Astrocyte (in vitro differentiated cells and primary cell): ENCODE data around the gene ADAMTS8. TPM values are rescaled to one million over a fixed set of nuclear protein-coding genes. Genes with fewer than 3 reads are reported as not detected.

ENCODE experiments used
- DNase-seq: peaks from one replicate; pipeline ENCODE4 v3.0.0-alpha.2; 2010; ENCODE audit warnings: low read depth
- FAIRE-seq: peaks from 2 replicates; lab custom pipeline; 2011; peaks lifted over from hg19 to GRCh38; lab: Jason Lieb, UNC
- H2AFZ ChIP-seq: 2 replicates; pipeline ENCODE4 v1.6.0; 2012; ENCODE audit warnings: low read depth, low read length, inconsistent platforms
- H3K27ac ChIP-seq: 2 replicates; pipeline ENCODE4 v1.5.1; 2011; ENCODE audit warnings: low read depth, low read length, inconsistent platforms
- H3K27me3 ChIP-seq: 2 replicates; pipeline ENCODE4 v1.6.0; 2011; ENCODE audit warnings: low read length, inconsistent platforms; ENCODE audit not compliant: insufficient read depth
- H3K36me3 ChIP-seq: 2 replicates; pipeline ENCODE4 v1.5.1; 2011; ENCODE audit warnings: low read length, inconsistent platforms; ENCODE audit not compliant: insufficient read depth
- H3K4me1 ChIP-seq: 2 replicates; pipeline ENCODE4 v1.5.1; 2011; ENCODE audit warnings: low read length, inconsistent platforms; ENCODE audit not compliant: insufficient read depth
- H3K4me2 ChIP-seq: 2 replicates; pipeline ENCODE4 v1.6.0; 2012; ENCODE audit warnings: low read length, inconsistent platforms
- H3K4me3 ChIP-seq: 2 replicates; pipeline ENCODE4 v1.5.1; 2011; ENCODE audit warnings: low read depth, mild to moderate bottlenecking, low read length, inconsistent platforms; ENCODE audit not compliant: insufficient read depth
- H3K79me2 ChIP-seq: 2 replicates; pipeline ENCODE4 v1.6.0; 2012; ENCODE audit warnings: mild to moderate bottlenecking, low read length, inconsistent platforms; ENCODE audit not compliant: insufficient read depth
- H3K9ac ChIP-seq: 2 replicates; pipeline ENCODE4 v1.6.0; 2012; ENCODE audit warnings: mild to moderate bottlenecking, low read length, inconsistent platforms
- H3K9me3 ChIP-seq: 2 replicates; pipeline ENCODE4 v1.5.1; 2012; ENCODE audit warnings: low read depth, mild to moderate bottlenecking, low read length, inconsistent platforms; ENCODE audit not compliant: insufficient read depth
- H4K20me1 ChIP-seq: 2 replicates; pipeline ENCODE4 v1.6.0; 2012; ENCODE audit warnings: low read length, inconsistent platforms; ENCODE audit not compliant: insufficient read depth
- H3K27ac Mint-ChIP-seq: one replicate; pipeline ENCODE4 v1.8.0; 2021; ENCODE audit warnings: mild to moderate bottlenecking, mixed read lengths; ENCODE audit not compliant: unreplicated experiment
- H3K27me3 Mint-ChIP-seq: one replicate; pipeline ENCODE4 v1.8.0; 2021; ENCODE audit warnings: low read depth, mixed read lengths; ENCODE audit not compliant: unreplicated experiment
- H3K36me3 Mint-ChIP-seq: one replicate; pipeline ENCODE4 v1.8.0; 2021; ENCODE audit warnings: low read depth, mixed read lengths; ENCODE audit not compliant: unreplicated experiment
- H3K4me1 Mint-ChIP-seq: one replicate; pipeline ENCODE4 v1.8.0; 2021; ENCODE audit warnings: low read depth, mixed read lengths; ENCODE audit not compliant: unreplicated experiment
- H3K4me3 Mint-ChIP-seq: one replicate; pipeline ENCODE4 v1.8.0; 2021; ENCODE audit warnings: mild to moderate bottlenecking, moderate library complexity, mixed read lengths; ENCODE audit not compliant: unreplicated experiment
- H3K9me3 Mint-ChIP-seq: one replicate; pipeline ENCODE4 v1.8.0; 2021; ENCODE audit warnings: mild to moderate bottlenecking, mixed read lengths; ENCODE audit not compliant: unreplicated experiment
- EZH2 ChIP-seq: IDR thresholded peaks from 2 replicates; pipeline ENCODE4 v1.6.1; 2012; ENCODE audit warnings: mild to moderate bottlenecking, low read length, inconsistent platforms; ENCODE audit not compliant: insufficient read depth
- total RNA-seq: library from RNA; stranded (reverse); gene quantifications from 2 replicates; pipeline ENCODE4 v1.2.1, GENCODE V29; 2021
- TF ChIP-seq, protein P1 (sequence below): IDR thresholded peaks from 2 replicates; pipeline ENCODE4 v1.5.1; 2011; ENCODE audit warnings: low read depth, mild to moderate bottlenecking, inconsistent platforms, low read length, moderate library complexity; ENCODE audit not compliant: insufficient read depth

ADAMTS8 gene
- total RNA-seq, 1 donor from 2014 or later = 0.20 TPM

DNA sequence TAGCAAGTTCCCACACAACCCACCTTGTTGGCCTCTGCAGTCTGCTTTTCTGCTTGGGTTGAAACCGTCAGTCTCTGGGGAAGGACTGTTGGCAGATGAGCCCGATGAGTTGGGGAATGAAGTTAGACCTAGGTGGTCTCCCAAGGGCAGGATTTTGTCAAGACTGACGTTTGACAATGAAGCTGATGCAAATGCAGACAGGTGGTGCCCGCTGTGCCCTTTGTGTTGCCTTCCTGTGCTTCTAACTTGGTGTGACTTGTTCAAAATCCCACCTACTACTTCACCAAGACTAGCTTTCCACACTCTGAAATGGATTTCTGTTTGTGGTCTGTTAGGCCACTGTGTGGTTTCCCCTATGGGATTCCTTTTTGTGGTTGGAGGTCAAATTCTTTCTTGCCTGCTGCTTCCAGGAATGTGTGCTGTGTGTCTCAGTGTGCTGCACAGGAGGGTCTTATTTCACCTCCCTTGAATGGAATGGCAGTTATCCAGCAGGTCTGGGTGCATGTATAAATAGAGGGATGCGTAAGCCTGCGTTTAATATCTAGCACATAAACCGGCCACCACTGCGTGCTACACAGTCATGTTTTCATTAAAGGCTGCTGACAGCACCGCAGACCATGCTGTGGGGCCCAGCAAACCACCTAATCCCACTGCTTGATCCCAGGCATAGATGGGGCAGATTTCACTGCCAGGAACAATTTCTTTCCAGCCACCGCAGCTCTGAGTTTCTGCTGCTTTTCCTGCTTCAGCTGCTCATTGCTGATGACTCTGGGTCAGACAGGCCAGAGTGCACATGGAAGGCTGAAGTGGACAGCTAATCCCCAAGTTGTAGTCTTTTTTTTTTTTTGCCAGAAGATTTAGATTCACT is 44.8 kb downstream of the ADAMTS8 start:
- TF ChIP-seq EZH2 = no peak
- TF ChIP-seq, protein P1, sequence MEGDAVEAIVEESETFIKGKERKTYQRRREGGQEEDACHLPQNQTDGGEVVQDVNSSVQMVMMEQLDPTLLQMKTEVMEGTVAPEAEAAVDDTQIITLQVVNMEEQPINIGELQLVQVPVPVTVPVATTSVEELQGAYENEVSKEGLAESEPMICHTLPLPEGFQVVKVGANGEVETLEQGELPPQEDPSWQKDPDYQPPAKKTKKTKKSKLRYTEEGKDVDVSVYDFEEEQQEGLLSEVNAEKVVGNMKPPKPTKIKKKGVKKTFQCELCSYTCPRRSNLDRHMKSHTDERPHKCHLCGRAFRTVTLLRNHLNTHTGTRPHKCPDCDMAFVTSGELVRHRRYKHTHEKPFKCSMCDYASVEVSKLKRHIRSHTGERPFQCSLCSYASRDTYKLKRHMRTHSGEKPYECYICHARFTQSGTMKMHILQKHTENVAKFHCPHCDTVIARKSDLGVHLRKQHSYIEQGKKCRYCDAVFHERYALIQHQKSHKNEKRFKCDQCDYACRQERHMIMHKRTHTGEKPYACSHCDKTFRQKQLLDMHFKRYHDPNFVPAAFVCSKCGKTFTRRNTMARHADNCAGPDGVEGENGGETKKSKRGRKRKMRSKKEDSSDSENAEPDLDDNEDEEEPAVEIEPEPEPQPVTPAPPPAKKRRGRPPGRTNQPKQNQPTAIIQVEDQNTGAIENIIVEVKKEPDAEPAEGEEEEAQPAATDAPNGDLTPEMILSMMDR = no peak
- Mint-ChIP-seq H3K27ac (peak overlapping the region; percentile 75), H3K9me3 (peaks cover 4% of the 10 kb centered on the region), H3K4me1 (peaks cover 20% of the 10 kb centered on the region), H3K4me3 (peak overlapping the region; percentile 5), H3K36me3 (no peaks in the 10 kb centered on the region), H3K27me3 (peaks cover 53% of the 10 kb centered on the region)
- peak overlapping the region; percentile 54 for H3K4me2 ChIP-seq
- peak overlapping the region; percentile 18 for H3K27ac ChIP-seq
- peak; percentile 84 for FAIRE-seq
- H3K4me3 ChIP-seq = no peak overlapping the region
- H3K9ac ChIP-seq = peak overlapping the region; percentile 20
- H2AFZ ChIP-seq = no peak overlapping the region
- no peaks in the 10 kb centered on the region for H3K36me3 ChIP-seq
- peaks cover 14% of the 10 kb centered on the region for H3K4me1 ChIP-seq
- no peaks in the 10 kb centered on the region for H3K79me2 ChIP-seq
- DNase-seq = peak; percentile 100
- H3K9me3 ChIP-seq = no peaks in the 10 kb centered on the region
- H4K20me1 ChIP-seq = peaks cover 12% of the 10 kb centered on the region
- peaks cover 56% of the 10 kb centered on the region for H3K27me3 ChIP-seq

DNA sequence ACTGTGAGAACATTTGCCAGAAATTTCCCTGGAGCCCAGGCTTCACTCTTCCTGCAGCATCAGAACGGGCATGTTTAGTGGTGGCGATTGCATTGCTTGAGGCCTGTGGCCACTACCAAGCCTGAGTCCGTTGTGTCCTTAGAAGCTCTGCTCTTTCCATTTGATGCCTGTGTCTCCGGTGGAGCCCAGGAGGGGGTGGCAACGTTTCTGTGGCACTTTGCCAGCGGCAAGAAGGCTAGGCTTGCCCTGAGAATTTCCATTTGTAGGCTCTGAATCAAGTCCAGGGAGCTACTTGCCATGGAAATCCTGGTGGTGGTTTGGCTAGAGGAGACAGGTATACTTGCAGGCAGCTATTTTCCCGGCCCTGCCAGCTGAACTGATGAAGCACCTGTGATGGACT is 47.1 kb downstream of the ADAMTS8 start:
- Histone ChIP-seq H3K9me3 (no peaks in the 10 kb centered on the region), H4K20me1 (peaks cover 12% of the 10 kb centered on the region), H3K79me2 (no peaks in the 10 kb centered on the region), H3K9ac (no peak overlapping the region), H3K4me3 (no peak overlapping the region), H3K36me3 (no peaks in the 10 kb centered on the region), H2AFZ (no peak overlapping the region), H3K27ac (no peak overlapping the region), H3K4me2 (no peak overlapping the region), H3K27me3 (peaks cover 57% of the 10 kb centered on the region), H3K4me1 (peaks cover 14% of the 10 kb centered on the region)
- Mint-ChIP-seq H3K9me3 (peaks cover 4% of the 10 kb centered on the region), H3K27me3 (peaks cover 57% of the 10 kb centered on the region), H3K36me3 (no peaks in the 10 kb centered on the region), H3K4me3 (no peak overlapping the region), H3K4me1 (peaks cover 20% of the 10 kb centered on the region), H3K27ac (no peak overlapping the region)
- no peak for FAIRE-seq
- TF ChIP-seq EZH2 = no peak
- TF ChIP-seq, protein P1 = no peak
- no peak for DNase-seq

DNA sequence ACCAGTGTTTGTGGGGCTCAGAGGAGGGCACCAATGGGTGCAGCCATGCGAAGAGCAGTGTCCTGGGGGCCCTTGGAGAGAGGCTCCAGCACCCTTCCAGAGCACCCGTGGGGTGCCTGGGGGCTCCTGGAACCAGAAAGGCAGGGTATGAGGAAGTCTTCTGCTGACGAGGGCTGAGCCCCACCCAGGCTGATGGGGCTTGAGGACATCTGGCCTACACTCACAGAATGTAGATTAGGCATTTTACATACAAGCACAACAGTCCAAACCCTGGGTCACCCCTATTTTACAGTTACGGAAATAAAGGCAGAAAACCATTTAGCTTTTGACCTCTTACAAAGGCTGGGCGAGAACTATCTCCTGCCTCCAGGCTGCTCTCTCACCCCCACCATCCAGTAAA is 47.6 kb downstream of the ADAMTS8 start:
- FAIRE-seq (no peak), DNase-seq (no peak)
- H3K4me3 Mint-ChIP-seq = no peak overlapping the region
- H3K27me3 ChIP-seq = peaks cover 59% of the 10 kb centered on the region
- no peak overlapping the region for H3K4me3 ChIP-seq
- no peak overlapping the region for H3K27ac Mint-ChIP-seq
- no peak for TF ChIP-seq EZH2
- TF ChIP-seq, protein P1 = no peak
- H3K4me1 ChIP-seq = peaks cover 14% of the 10 kb centered on the region
- no peaks in the 10 kb centered on the region for H3K79me2 ChIP-seq
- no peaks in the 10 kb centered on the region for H3K36me3 Mint-ChIP-seq
- H3K4me1 Mint-ChIP-seq = peaks cover 20% of the 10 kb centered on the region
- H3K36me3 ChIP-seq = no peaks in the 10 kb centered on the region
- no peak overlapping the region for H3K9ac ChIP-seq
- H4K20me1 ChIP-seq = peaks cover 12% of the 10 kb centered on the region
- peaks cover 4% of the 10 kb centered on the region for H3K9me3 Mint-ChIP-seq
- no peak overlapping the region for H3K4me2 ChIP-seq
- no peaks in the 10 kb centered on the region for H3K9me3 ChIP-seq
- no peak overlapping the region for H2AFZ ChIP-seq
- no peak overlapping the region for H3K27ac ChIP-seq
- H3K27me3 Mint-ChIP-seq = peaks cover 61% of the 10 kb centered on the region
